ENCODE measurements around the gene TLR8. TPM values are rescaled to one million over a fixed set of nuclear protein-coding genes. Genes with fewer than 3 reads are reported as not detected.

Gene TLR8
- total and polyA plus RNA-seq, 2 experiments from 2014 or later, result not detected

GRCh38 chrX:12958461-12958860 is 52.0 kb downstream of the TLR8 start:
- Mint-ChIP-seq H3K4me3 (no peak overlapping the region), H3K36me3 (ENCODE audit: low read depth) (peaks cover 8% of the 10 kb centered on the region; the same call in 2 of the 3 replicates), H3K9me3 (peaks cover 12% of the 10 kb centered on the region), H3K27me3 (ENCODE audit: insufficient read depth, low read depth, poor library complexity) (peaks cover 4% of the 10 kb centered on the region), H3K4me1 (no peaks in the 10 kb centered on the region), H3K27ac (no peak overlapping the region)
- Histone ChIP-seq H3K4me1 (ENCODE audit: insufficient read depth) (no peaks in the 10 kb centered on the region; the same call in 1 of the 2 replicates), H3K27ac (ENCODE audit: low read depth) (no peak overlapping the region), H3K4me3 (no peak overlapping the region), H3K9me2 (ENCODE audit: insufficient read depth) (no peaks in the 10 kb centered on the region), H3K36me3 (ENCODE audit: insufficient read depth) (no peaks in the 10 kb centered on the region), H3K4me2 (no peak overlapping the region), H3F3A (replicated peaks; ENCODE audit: low read depth) (no peaks in the 10 kb centered on the region), H3K27me3 (ENCODE audit: insufficient read depth) (no peaks in the 10 kb centered on the region), H3K79me2 (replicated peaks; ENCODE audit: insufficient read depth) (no peaks in the 10 kb centered on the region), H2AFZ (no peak overlapping the region), H4K20me1 (replicated peaks; ENCODE audit: insufficient read depth) (no peaks in the 10 kb centered on the region)
- TF ChIP-seq ZNF331 (CRISPR knock-in tag; IDR thresholded peaks at IDR 0.05; ENCODE audit: low read depth) (no peak), ETS1 (IDR thresholded peaks at IDR 0.05) (no peak), STAT1 (IDR thresholded peaks at IDR 0.05; ENCODE audit: unreplicated experiment) (no peak), NANOG (IDR thresholded peaks at IDR 0.05; ENCODE audit: borderline replicate concordance) (no peak), CTCF (conservative IDR thresholded peaks at IDR 0.05; ENCODE audit: low read depth in 2 of 2) (no peak), POLR2AphosphoS5 (IDR thresholded peaks at IDR 0.05; ENCODE audit: low read depth) (no peak), ZNF462 (CRISPR knock-in tag; IDR thresholded peaks at IDR 0.05) (no peak), EZH2phosphoT487 (IDR thresholded peaks at IDR 0.05; ENCODE audit: unreplicated experiment) (no peak)
- DNase-seq (ENCODE audit: low spot score), result no peak
- ATAC-seq, result no peak

All from GM23338 (cell line).